SK-N-SH treated with all-trans-retinoic acid at 6 μM for 48 hours (cell line): ENCODE measurements around the gene LYRM7.

ENCODE experiments used
- ZNF565 ChIP-seq: fragments of 450-650 bp; formaldehyde crosslinking; conservative IDR thresholded peaks from 2 replicates; pipeline ENCODE4 v1.5.0; 2020; ENCODE audit warnings: low read depth, mild to moderate bottlenecking, moderate library complexity
- TF ChIP-seq, protein P1 (sequence below): fragments of 250-450 bp; sonication (Bioruptor Pico); IDR thresholded peaks from 2 replicates; pipeline ENCODE4 v1.5.0; 2020; ENCODE audit warnings: mild to moderate bottlenecking, moderate library complexity

DNA sequence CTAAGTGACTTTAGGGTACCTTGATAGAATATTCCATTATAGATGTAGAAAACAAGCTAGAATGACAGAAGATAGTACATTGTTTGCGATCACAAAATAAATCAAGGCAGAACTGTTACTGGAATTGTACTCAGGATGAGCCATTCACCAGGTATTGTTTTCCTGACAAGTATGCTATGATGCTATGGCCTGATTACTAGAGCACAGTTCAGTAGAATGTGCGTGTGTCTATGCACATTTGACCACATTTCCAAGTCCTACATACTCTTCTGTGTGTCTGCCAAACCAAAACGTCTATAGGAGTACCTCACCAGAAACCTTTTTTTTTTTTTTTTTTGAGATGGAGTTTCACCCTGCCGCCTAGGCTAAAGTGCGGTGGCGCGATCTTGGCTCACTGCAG is 49.8 kb downstream of the LYRM7 start:
- TF ChIP-seq, protein P1, sequence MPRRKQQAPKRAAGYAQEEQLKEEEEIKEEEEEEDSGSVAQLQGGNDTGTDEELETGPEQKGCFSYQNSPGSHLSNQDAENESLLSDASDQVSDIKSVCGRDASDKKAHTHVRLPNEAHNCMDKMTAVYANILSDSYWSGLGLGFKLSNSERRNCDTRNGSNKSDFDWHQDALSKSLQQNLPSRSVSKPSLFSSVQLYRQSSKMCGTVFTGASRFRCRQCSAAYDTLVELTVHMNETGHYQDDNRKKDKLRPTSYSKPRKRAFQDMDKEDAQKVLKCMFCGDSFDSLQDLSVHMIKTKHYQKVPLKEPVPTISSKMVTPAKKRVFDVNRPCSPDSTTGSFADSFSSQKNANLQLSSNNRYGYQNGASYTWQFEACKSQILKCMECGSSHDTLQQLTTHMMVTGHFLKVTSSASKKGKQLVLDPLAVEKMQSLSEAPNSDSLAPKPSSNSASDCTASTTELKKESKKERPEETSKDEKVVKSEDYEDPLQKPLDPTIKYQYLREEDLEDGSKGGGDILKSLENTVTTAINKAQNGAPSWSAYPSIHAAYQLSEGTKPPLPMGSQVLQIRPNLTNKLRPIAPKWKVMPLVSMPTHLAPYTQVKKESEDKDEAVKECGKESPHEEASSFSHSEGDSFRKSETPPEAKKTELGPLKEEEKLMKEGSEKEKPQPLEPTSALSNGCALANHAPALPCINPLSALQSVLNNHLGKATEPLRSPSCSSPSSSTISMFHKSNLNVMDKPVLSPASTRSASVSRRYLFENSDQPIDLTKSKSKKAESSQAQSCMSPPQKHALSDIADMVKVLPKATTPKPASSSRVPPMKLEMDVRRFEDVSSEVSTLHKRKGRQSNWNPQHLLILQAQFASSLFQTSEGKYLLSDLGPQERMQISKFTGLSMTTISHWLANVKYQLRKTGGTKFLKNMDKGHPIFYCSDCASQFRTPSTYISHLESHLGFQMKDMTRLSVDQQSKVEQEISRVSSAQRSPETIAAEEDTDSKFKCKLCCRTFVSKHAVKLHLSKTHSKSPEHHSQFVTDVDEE = no peak
- no peak for TF ChIP-seq ZNF565 (CRISPR knock-in tag)
